Stimulated activated CD4-positive, alpha-beta T cell treated with anti-CD3 and anti-CD28 coated beads, Interleukin-4, amount 100 ng/mL, for 4 hours (primary cell): ENCODE results near the gene HVCN1.
"Not testable (repeated sequence)": the region's sequence is repeated elsewhere in the genome, so short reads cannot be mapped to it uniquely, and the experiment has no call there.

Source experiments
- DNase-seq, 2 experiments: peaks; one replicate each; pipeline ENCODE4 v3.0.0-alpha.2; 2020

HVCN1 gene

DNA sequence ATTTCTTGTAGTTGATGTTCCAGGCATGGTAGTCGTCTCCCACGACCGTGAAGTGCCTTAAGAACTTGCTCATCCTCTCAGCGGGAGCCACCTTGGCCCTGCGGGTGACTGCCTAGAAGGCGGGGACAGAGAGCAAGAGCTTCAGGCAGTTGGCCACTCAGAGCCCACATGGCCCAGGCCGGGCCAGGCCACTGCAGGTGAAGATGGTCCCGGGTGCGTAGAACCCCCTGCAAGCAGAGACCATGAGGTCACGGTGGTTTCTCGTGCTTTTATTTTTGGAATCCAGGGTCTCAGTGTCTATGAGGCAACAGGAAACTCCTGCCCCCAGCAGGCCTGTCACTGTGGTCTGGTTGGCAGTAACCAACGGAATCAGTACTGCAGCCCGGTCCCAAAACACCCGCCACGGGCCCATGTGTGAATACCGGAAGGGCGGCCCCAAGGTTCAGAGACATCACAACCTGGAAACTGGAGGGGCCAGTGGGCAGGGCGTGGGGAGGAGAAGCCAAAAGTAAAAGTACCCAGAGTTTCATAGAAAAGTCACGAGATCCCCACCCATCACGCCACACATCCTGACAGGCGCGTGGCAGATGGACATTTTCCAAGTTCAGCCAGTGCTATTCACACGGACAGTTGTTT, 27.5 kb downstream of the HVCN1 start:
- peak; percentile 28 to 29 for DNase-seq

DNA sequence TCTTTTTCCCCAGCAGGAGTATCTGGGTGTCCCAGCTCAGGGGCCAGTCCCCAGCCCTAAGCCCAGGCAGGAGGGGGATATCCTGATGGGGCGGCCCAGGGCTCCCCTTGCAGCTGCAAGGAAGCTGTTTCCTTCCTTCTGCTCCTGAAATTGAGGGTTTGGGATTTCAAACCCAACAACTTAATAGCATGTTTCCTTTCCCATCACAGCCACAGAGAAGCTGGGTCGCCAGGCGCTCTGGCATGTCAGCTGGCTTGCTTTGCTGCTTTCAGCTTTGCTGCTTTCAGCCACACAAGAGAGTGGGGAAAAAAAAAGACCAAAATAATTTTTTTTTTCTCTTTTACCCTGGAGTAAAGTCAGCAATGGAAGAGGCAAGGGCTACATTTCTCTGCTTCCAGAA, 30.0 kb downstream of the HVCN1 start:
- DNase-seq: no peak

DNA sequence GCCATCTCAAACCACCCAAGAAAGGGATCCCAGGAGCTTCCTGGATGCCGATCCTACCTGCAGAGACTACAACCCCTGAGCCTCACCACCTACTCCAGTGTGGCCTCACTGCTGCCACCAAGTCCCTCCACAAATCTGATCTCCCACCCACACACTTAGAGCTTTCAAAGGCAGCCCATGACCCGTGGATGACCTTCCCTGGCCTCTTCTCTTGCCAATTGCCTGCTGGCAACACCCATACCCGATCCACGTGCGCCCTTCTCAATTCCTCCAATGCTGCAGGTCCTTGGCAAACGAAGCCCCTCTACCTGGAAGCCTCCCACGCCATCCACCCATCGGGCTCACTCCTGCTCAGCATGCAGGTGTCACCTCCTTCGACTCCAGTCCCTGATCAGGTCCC, 30.7 kb downstream of the HVCN1 start:
- no peak for DNase-seq

DNA sequence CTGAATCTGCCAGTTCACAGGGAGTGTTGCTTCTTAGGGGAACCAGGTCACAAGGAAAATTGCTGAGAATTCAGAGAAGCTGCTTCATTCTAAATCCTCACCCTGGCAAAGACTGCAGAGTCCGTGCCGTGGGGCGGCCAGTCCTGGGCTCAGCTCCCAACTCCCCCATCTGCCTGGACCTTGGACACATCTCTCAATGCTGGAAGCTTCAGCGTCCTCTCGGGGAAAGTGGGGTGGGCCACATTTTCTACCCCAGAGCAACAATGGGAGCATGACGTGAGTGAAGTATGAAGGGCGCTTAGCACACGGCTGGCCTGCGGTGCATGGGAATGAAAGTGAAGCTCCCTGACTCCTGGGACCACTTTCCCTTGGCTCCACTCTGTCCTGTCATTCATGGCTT, 31.2 kb downstream of the HVCN1 start:
- DNase-seq: no peak

DNA sequence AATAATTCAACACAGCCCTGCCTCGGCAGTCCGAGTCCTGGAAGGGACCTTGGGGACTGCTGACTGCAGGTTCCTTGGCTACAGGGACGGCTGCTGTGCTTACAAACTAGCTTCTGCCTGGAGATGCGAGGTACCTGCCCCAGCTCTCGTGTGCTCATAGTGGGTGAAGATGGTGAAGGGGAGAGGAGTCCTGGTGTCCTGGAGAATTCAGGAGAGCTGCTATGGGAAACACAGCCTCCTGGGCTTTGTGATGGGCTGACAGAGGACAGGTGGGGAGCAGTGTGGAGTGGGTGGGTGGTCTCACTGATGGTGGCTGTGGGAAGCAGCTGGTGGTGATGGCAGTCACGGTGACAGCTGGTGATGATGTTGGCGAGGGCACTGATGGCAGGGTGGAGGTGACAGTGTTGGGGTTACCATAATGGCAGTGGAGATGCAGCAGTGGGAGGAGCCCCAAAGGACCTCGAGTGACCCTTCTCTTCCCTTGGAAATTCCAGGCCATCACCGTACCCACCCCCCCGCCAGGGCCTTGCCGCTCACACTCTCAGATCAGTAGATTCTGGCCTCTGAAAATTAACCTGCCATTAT, 32.8 kb downstream of the HVCN1 start:
- no peak for DNase-seq

DNA sequence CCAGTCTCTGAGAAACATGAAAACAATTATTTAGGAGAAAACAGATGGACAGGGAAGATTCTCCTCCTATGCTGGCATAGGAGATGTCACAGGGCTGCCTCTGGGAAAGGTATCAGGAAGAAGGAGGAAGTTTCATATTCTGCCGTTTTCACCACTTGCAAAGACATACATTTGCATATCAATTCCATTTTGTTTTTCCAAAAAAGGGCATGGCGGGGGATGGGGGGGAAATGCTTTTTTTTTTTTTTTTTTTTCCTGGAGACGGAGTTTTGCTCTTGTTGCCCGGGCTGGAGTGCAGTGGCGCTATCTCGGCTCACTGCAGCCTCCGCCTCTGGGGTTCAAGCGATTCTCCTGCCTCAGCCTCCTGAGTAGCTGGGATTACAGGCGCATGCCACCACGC, 34.7 kb downstream of the HVCN1 start:
- DNase-seq: not testable (repeated sequence)

DNA sequence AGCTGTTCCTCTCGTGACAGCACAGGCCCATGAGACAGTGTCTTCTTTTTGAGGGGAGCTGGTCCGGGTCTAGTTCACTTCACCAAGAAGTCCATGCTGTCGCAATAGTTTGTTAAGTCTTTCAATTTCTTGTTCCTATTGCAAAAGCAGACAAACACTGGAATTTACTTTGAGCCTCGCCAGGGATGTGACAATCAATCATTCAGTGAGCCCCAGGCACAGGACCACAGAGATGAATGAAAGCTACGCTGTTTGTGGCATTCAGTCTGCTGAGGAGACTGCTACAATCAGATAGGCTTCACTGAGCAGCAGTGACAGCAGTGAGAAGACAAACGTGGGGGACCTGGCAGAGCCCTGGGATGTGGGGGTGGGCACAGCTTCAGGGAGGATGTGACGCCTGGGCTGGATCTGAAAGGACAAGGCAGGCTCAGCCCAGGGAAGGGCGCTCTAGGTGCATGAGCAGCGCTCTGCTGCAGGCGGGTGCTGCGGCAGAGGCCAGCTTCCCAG, 39.5 kb downstream of the HVCN1 start:
- no peak for DNase-seq

DNA sequence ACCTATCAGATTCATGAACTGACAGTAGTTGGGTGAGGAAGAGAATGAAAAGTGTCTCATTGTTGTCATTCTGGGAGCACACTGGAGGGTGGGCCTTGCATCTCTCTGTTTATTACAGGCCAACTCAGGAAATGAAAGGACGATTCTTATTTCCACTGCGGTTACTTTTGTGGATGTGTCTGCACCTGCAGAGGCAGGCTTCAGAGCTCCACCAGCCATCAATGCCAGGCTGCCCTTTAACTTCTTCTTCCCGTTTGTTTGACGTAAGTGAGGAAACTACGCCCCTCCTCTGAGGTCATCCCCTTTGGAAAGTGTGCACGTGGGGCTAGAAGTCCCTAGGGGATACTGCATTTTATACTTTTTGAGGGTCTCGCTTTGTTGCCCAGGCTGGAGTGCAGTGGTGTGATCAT, 41.3 kb downstream of the HVCN1 start:
- DNase-seq: no peak

DNA sequence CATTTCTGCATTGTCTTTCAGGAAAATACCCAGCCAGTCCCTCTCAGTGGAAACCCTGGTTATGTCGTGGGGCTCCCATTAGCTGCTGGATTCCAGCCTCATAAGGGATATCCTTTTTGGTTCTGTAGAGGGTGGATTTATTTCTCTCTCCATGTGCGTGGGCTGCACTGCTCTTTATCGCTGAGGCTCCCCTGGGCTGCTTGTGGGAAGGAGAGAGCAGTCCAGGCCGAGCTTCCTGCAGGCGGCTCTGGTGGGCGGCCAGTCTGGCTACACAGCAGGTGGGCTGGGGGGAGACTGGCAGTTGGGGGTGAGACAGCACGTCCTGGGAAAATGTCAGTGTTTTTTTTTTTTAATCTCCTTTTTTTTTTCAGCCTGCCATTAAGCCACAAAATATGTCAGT, 47.4 kb downstream of the HVCN1 start:
- no peak for DNase-seq

DNA sequence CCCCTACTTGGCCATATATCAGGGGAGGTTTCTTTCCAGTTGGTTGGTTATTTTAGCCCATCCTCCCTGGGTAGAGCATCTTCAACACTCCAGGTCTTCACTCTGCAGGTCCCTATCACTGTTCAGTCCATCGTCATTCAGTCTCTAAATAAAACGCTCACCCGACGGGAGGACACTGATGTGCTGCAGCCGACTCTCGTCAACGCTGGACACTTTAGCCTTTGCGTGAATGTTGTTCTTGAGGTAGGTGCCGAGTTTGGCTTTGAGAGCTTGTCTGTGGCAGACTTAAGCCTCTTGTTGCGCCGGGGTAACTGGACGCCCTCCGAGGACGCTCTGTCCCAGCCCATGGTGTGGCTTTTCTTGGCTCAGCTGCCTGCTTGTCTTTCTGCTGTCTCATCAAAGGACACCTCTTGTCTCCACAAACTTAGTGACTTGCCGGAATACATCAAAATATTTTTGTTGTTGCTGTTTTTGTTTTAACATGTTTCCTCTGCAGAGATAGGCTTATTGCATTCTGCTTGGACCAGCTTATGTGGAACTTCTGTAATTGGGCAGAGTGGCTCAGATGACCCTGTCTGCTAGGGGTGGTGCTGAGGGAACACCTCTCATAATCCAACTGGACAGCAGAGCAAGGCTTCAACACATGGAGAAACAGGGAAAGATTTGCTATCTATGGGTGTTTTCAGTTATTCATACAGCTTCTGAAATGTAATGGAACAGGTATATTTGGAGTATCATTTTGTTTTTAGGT, 48.5 kb downstream of the HVCN1 start:
- DNase-seq: no peak

DNA sequence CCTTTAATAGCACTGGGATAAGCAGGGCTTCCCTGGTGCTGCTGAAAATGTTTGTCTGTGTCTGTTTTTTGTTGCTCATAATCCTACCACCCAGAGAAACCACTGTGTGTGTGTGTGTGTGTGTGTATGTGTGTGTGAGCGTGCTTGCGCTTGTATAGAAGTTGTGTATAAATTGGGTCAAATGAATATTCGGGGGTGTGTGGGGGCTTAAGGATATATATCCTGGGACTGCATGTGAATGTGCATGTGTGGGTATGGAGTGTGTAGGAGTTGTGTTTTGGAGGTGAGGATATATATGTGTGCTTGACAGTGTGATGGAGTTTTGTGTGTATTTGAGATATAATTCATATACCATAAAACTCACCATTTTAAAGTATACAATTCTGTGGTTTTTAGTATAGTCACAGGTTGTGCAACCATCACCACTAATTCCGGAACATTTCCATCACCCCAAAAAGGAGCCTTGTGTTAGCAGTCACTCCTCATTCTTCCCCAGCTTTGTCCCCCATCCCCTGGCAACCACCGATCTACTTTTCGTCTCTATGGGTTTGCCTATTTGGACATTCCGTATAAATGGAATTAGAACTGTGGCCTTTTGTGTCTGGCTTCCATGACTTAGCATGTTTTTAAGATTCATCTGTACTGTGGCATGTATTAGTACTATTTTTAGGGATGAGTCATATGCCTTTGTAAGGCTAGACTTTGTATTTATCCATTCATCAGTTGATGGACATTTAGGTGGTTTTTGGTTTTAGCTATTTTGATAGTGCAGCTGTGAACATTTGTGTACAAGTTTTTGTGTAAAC, 49.4 kb downstream of the HVCN1 start:
- no peak for DNase-seq

DNA sequence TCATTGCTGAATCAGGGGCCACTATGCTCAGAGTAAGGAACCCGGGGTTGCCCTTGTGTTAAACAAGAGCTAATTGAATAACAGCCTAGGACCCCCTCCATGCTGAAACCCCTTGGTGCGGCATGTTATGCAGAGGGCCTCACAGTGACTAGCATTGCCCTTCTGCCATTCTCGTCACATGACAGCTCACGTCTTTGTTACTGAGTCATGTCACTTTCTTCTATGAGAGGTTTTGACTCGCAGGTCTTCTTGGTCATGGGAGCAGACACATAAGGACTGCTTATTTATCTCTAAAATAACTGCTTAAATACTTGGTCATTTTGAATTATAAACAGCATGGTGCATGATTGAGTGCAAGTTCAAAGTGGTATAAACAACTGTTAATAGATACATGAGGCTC, 50.1 kb downstream of the HVCN1 start:
- no peak for DNase-seq

DNA sequence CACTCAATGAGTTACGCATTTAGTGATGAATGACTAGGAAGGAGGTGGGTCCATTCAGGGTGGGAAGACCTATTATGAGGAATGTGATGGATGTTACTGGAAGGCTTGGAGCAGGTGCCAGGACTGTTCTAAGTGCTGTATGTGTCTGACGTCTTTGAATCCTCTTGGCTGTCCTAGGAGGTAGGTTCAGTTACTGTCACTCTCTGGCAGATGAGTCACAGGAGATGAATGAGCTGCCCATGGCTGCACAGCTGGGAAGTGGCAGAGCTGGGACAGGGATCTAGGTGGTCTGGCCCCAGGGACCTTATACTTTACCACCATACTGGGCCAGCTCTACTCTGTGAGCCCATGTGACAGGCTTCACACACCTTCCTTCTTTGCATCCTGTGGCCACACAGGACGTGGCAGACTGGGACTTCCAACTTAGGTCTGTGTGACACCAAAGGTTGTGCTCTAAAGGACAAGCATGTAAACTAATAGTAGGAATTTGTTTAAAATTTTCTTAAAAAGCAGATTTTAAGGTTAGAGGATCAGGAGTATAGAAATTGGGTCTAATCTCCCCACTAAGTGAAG, 51.0 kb downstream of the HVCN1 start:
- DNase-seq: no peak

DNA sequence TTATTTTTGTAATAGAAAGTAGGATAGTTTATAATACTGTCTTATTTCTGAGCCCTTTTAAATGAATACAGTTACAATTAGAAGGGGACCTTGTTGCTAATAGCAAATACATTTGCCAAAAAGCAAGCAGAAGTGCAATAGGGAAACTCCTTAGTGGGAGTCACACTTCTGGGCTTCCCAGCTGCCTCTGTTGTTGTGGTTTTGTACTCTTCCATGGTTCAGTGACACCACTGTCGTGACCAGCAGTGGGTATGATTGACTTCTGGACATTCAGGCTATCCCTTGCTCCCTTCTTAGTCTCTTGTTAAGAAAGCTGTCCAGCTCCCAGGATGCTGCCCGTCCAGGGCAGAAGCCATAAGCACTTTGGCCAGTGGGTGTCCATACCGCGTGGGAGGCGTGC, 52.4 kb downstream of the HVCN1 start:
- no peak for DNase-seq

DNA sequence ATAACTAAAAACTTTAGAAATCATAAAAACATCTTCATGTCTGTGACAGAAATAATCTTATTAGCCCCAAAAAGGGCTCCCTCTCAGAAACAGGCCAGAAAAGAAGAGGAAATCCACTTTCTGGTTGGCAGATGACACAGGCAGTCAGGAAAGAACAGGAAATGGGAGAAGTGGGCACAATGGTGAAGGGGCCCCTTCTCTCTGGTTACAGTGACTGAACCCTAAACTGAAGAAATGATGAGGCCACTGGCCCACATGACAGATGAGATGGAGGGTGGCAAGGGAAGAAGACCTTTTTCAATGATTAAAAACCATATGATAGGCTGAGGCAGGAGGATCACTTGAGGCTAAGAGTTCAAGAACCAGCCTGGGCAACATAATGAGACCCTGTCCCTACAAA, 53.9 kb downstream of the HVCN1 start:
- DNase-seq: no peak

DNA sequence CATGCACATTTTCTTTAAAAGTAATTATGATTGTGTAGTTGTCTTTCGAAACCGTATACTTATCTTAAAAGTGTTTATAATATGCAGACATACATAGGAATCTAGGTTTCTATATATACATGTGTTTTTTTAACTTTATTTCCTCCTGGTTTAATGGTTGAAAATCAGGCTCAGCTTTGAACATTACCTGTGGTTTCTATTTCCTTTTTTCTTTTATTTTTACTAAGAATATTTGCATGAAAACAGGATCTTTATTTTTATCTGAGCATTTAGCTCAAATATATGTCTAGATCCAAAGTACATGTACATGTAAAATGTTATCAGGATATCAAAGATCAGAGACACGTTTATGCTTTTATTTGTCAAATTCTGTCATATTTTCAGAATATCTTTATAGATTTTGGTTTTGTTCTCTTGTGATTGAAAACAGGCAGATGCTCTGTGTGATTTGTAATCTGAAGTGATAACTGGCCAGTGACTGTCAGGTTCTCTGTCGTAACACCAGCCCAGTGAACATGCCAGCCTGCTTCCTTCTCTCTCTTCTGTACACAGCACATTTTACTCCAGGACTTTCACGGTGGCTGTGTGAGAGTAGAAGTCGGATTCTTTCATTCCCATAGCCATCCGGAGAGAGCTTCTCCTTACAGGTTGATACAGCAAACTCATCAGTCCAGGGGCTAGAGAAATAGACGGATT, 61.3 kb downstream of the HVCN1 start:
- DNase-seq: no peak

DNA sequence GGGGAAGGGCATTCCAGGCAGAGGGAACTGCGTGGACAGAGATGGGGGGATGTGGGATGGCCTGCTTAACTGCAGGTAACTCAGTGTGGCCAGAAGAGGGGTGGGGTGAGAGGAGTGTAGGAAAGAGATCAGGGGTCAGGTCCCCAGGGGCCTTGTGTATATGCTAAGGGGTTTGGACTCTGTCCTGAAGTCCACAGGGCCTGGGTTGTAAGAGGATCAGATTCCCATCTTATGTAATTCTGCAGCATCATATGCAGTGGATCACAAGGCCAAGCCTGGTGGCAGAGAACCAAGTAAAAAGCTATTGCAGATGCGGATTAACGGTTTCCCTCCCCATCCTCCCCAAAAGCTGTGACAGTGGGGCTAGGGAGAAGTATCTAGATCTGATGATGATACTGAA, 66.3 kb downstream of the HVCN1 start:
- DNase-seq: no peak

DNA sequence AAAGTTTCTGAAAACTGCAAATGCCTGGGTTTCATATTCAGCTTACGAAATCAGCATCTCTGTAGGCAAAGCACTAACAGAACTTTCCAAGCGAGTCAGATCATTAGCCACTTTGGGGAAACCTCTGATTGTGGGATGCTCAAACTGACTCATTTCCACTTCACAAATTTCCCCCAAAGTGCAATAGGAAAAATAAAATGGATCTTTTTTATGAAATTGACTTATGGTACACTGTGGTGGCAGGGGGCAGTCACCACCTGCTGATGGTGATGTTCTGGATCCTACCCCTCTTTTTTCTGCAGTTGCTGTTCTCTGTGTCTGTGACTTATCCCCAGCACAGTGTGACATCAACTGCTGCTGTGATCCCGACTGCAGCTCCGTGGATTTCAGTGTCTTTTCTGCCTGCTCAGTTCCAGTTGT, 69.4 kb downstream of the HVCN1 start:
- DNase-seq: peak in 1 of 2 experiments; percentile 8

DNA sequence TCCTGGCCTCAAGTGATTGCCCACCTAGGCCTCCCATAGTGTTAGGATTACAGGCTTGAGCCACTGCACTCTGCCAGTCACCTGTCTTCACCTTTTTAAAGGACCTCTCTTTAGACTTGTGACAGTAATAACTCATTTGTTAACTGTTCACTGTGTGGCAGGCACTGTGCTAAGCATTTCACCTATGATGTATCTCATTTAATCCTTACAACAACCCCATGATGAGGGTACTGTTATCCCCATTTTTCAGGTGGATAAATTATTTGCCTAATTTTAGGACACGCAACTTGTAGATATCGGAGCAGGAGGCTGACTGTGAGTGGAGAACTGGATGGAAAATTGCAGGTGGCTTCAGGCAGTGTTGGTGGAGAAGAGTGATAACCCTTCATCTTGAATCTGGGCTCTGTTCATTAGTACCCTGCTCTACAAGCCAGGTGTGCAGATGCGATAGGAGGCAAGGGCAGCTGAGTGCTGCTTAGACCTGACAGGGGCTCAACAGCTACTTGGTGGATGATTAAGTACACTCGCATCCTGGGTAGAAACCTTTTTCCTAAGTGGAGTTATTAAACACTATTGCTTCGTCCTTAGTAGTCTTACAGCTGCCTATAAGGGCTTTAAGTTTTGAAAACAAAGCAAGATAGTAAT, 72.3 kb downstream of the HVCN1 start:
- DNase-seq: no peak

DNA sequence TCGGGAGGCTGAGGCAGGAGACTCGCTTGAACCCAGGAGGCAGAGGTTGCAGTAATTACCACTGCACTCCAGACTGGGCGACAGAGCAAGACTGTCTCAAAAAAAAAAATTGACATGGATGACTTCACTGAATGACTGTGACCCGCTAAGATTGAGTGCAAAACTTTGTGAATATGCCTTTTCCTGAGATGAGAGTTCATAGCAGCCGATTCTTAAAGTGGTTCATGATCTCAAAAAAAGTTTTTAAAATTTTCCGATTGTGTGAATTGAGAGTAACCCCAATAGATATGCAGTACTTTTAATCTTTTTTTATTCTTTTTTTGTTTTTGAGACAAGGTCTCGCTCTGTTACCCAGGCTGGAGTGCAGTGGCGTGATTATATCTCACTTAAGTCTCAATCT, 73.7 kb downstream of the HVCN1 start:
- no peak for DNase-seq

DNA sequence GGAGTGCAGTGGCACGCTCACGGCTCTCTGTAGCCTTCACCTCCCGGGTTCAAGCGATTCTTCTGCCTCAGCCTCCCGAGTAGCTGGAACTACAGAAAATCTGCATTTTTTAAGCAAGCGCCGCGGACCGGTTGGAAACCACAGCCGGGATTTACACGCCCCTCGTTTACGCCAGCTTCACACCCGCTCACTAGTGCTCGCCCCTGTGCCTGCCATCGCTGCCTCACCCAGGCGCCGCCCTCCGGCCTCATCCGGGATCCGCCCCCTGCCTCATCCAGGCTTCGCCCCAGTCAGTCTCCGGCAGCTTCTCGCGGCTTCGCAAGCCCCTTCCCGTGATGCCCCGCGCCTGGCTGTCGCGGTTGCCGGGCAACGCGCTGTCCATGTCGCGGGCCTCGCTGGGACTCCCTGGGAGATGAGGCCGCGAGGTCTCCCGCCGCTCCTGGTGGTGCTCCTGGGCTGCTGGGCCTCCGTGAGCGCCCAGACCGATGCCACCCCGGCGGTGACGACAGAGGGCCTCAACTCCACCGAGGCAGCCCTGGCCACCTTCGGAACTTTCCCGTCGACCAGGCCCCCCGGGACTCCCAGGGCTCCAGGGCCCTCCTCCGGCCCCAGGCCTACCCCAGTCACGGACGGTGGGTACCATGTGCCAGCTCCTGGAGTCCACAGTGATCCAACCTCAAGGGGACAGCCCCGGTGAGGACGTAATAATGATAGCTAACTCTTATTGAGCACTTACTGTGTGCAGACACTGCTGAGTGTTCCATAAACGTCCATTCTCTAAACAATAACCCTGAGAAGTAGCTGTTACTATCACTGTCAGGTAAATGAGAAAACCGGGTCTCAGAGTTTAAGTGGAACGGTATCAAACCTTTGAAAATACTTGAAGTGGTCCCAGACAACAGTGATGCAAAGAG, 74.9 kb downstream of the HVCN1 start, which contains the start of gene TCTN1:
Gene TCTN1 (plus strand): TSS at position 359 of the 914 bp plus-strand sequence. CDS start 54 bp downstream, at position 413.
- DNase-seq: peak; percentile 96
